Measurements from ENCODE around the gene MDM4. TPM values are rescaled to one million over a fixed set of nuclear protein-coding genes. Genes with fewer than 3 reads are reported as not detected.
A peak's percentile ranks its signal among the peaks of the same experiment; 100 is the strongest.

The MDM4 gene
- total RNA-seq, 6 donors from 2014 or later: 40.0 to 167 (median 69.2) TPM

GRCh38 chr1:204598319-204598969, 82.2 kb downstream of the MDM4 start:
- TF ChIP-seq POLR2A (IDR thresholded peaks at IDR 0.05): no peak
- TF ChIP-seq CTCF (IDR thresholded peaks at IDR 0.05): no peak
- TF ChIP-seq POLR2AphosphoS5 (IDR thresholded peaks at IDR 0.05): no peak
- no peak for TF ChIP-seq EP300 (IDR thresholded peaks at IDR 0.05)
- Histone ChIP-seq H3K4me1 (no peaks in the 10 kb centered on the region), H3K27me3 (no peaks in the 10 kb centered on the region), H3K27ac (no peak overlapping the region), H3K4me3 (no peak overlapping the region), H3K36me3 (no peaks in the 10 kb centered on the region), H3K9me3 (no peaks in the 10 kb centered on the region)
- ATAC-seq (ENCODE audit: low FRiP score in 2 of 2) (no peak), DNase-seq (no peak)
- 72 to 81% methylated on average over 4 of the region's 4 CpGs for WGBS, 2 donors

- no peak for TF ChIP-seq CTCF (IDR thresholded peaks at IDR 0.05)
- WGBS, 2 donors: 78 to 81% methylated on average over 8 of the region's 8 CpGs
These were observed 82.9 kb downstream of the MDM4 start for GRCh38 chr1:204599098-204599497.

GRCh38 chr1:204599596-204599995, 83.4 kb downstream of the MDM4 start:
- 85 to 87% methylated on average over 8 to 10 of the region's 10 CpGs for WGBS, 2 donors
- ATAC-seq (ENCODE audit: low FRiP score in 2 of 2): no peak

More at GRCh38 chr1:204599098-204599497, 82.9 kb downstream of the MDM4 start:
- Histone ChIP-seq H3K27me3 (no peaks in the 10 kb centered on the region), H3K27ac (no peak overlapping the region), H3K4me3 (no peak overlapping the region), H3K36me3 (no peaks in the 10 kb centered on the region), H3K9me3 (no peaks in the 10 kb centered on the region), H3K4me1 (no peaks in the 10 kb centered on the region)
- no peak for ATAC-seq (ENCODE audit: low FRiP score in 2 of 2)
- no peak for DNase-seq

GRCh38 chr1:204600203-204600602, 84.0 kb downstream of the MDM4 start:
- no peak for ATAC-seq (ENCODE audit: low FRiP score in 2 of 2)
- Histone ChIP-seq H3K27me3 (no peaks in the 10 kb centered on the region), H3K36me3 (no peaks in the 10 kb centered on the region), H3K9me3 (no peaks in the 10 kb centered on the region), H3K27ac (no peak overlapping the region), H3K4me1 (no peaks in the 10 kb centered on the region), H3K4me3 (no peak overlapping the region)
- no peak for TF ChIP-seq CTCF (IDR thresholded peaks at IDR 0.05)
- no peak for TF ChIP-seq POLR2A (IDR thresholded peaks at IDR 0.05)
- TF ChIP-seq EP300 (IDR thresholded peaks at IDR 0.05): no peak
- no peak for TF ChIP-seq POLR2AphosphoS5 (IDR thresholded peaks at IDR 0.05)
- no peak for DNase-seq
- 87 to 91% methylated on average over 5 of the region's 5 CpGs for WGBS, 2 donors

More at GRCh38 chr1:204599596-204599995, 83.4 kb downstream of the MDM4 start:
- H3K36me3 ChIP-seq: no peaks in the 10 kb centered on the region
- no peaks in the 10 kb centered on the region for H3K4me1 ChIP-seq
- no peak for TF ChIP-seq EP300 (IDR thresholded peaks at IDR 0.05)
- TF ChIP-seq POLR2AphosphoS5 (IDR thresholded peaks at IDR 0.05): no peak
- no peak for TF ChIP-seq POLR2A (IDR thresholded peaks at IDR 0.05)
- TF ChIP-seq CTCF (IDR thresholded peaks at IDR 0.05): no peak
- no peaks in the 10 kb centered on the region for H3K27me3 ChIP-seq
- no peak overlapping the region for H3K27ac ChIP-seq
- no peak overlapping the region for H3K4me3 ChIP-seq
- peak in 1 of 2 donors; percentile 40 for DNase-seq
- H3K9me3 ChIP-seq: no peaks in the 10 kb centered on the region

- Histone ChIP-seq H3K36me3 (no peaks in the 10 kb centered on the region), H3K27ac (no peak overlapping the region), H3K27me3 (no peaks in the 10 kb centered on the region), H3K4me3 (no peak overlapping the region), H3K4me1 (no peaks in the 10 kb centered on the region), H3K9me3 (no peaks in the 10 kb centered on the region)
- DNase-seq: no peak
- 92 to 94% methylated on average over 2 to 4 of the region's 4 CpGs for WGBS, 2 donors
- TF ChIP-seq POLR2A (IDR thresholded peaks at IDR 0.05) (no peak), POLR2AphosphoS5 (IDR thresholded peaks at IDR 0.05) (no peak), EP300 (IDR thresholded peaks at IDR 0.05) (no peak), CTCF (IDR thresholded peaks at IDR 0.05) (no peak)
- no peak for ATAC-seq (ENCODE audit: low FRiP score in 2 of 2)
These were observed 84.8 kb downstream of the MDM4 start for GRCh38 chr1:204600968-204601367.

Measured in upper lobe of left lung (tissue), 6 donors.